GM21619 (cell line): ENCODE results near the gene CPNE9.
"Not testable (repeated sequence)": the region's sequence is repeated elsewhere in the genome, so short reads cannot be mapped to it uniquely, and the experiment has no call there.

Experiments used
- ATAC-seq: cut with Tn5 transposase; IDR thresholded peaks from one replicate; pipeline ENCODE4 v1.9.1; 2021; ENCODE audit not compliant: unreplicated experiment

The CPNE9 gene

GRCh38 chr3:9771007-9771406, 67.4 kb downstream of the CPNE9 start:
- not testable (repeated sequence) for ATAC-seq

GRCh38 chr3:9776896-9777693, 73.5 kb downstream of the CPNE9 start:
- no peak for ATAC-seq

GRCh38 chr3:9777694-9778021, 74.0 kb downstream of the CPNE9 start:
- ATAC-seq, result no peak

DNA sequence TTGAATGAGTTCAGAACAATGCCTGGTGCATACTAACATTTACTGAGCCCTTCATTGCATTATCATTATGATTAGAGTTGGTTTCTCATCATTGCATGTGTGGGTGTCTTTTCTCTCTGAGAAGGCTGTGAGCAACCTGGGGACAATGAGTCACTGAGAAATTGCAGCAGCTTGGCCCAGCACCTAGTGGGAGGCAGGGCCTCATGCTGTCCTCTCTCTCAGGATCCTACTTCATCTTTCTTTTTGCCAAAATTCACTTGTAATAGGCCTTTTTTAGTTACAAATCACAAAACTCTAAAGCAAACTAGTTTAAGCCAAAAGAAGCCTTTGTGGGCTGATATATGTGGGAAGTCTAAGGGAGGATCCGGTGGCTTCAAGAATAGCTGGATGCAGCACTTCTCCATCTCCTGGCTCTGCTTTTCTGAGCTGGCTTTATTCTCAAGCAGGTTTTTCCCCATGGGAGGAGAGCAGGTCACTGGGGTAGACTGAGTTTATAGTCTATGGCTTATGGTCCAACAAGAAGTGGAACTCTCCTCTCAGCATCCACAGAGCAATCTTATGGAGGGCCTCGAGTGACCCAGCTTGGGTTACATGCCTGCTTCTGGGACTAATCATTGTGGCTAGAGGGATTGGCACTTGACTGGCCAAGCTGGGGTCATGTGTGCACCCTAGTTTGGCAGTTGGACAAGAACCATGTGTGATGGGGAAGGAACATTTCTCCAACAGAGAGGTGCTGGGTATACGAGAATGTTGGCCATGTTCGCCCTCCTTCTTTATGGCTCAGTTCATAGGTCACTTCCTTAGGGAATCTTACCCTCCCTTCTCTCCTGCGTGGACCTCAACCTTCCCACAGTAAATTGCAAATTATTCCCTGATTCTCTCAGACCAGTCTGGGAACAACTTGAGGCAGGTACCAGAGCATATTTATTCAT, 74.8 kb downstream of the CPNE9 start:
- no peak for ATAC-seq

DNA sequence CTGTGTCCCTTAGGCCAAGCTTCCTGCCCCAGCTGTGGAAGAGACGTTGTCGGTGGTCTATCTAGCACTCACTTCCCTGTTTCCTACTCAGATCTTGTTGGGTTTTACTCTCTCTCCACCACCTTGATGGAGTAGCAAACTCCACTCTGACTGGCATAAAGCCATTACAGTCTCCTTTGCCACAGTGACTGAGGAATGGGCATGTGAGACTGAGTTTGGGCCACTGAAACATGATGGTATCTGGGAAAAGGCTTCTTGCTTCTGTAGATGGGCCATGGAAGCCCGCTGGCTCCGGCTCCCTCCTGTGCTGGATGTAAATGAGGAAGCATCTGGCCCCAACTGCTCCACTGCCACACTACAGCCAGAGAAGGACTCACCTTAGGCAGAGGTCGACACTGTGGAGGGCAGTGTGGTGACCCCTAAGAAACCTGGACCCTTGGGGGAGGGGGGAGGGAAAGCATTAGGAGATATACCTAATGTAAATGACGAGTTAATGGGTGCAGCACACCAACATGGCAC, 75.5 kb downstream of the CPNE9 start:
- no peak for ATAC-seq
